Measurements from ENCODE around the gene VAV2. TPM values are rescaled to one million over a fixed set of nuclear protein-coding genes. Genes with fewer than 3 reads are reported as not detected.

Gene VAV2
- total and polyA plus RNA-seq, 7 donors: 3.8 to 23.3 (median 7.2) TPM

DNA sequence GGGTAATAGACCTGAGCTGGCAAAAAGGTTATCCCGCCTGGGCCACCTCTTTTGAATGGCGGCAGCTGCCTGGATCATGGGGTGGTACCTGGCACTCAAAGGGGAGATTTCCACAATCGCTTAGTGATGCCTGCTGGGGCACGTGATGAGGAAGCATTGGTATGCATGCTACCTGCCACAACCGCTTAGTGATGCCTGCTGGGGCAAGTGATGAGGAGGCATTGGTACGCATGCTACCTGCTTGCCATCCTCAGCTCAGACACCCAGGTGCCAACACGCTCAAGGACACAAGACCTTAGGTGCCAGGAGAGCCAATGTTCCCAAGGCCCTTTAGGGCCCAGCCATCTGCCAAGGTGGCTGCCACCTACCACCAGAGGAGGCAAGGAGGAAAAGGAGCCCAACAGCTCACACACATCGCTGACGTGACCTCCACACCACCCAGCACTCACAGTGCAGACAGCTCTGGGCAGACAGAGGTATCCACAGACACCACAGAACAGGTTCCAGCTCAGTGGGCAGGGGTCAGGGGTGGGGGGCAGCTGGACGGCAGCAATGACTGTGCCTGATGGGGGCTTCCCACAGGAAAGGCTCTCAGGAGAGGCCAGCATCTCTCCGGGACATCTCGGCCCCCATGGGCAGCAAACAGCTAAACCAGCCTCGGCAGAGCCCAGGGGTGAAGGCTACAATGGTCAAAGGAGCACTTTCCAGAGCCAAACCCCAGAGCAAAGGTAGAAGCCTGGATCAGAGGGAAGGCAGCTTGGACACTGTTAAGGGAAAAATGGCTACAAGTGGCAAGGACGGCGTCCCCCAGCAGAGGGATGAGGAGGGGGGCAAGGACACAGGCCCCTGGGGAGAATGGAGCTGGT is 210.9 kb downstream of the VAV2 start:
- Histone ChIP-seq H3K4me3 (no peak overlapping the region), H3K9me3 (no peaks in the 10 kb centered on the region), H3K36me3 (peaks cover 0 to 27% (median 0%) of the 10 kb centered on the region in 4 donors), H3K27me3 (no peaks in the 10 kb centered on the region), H3K4me1 (no peaks in the 10 kb centered on the region), H3K27ac (no peak overlapping the region)
- WGBS, 2 donors: 94 to 96% methylated on average over 15 of the region's 15 CpGs
- no peak for DNase-seq
- intact Hi-C loops (cut with DNase I): no loop called here
- TF ChIP-seq POLR2AphosphoS5 (IDR thresholded peaks at IDR 0.05) (no peak), EP300 (IDR thresholded peaks at IDR 0.05) (no peak)

DNA sequence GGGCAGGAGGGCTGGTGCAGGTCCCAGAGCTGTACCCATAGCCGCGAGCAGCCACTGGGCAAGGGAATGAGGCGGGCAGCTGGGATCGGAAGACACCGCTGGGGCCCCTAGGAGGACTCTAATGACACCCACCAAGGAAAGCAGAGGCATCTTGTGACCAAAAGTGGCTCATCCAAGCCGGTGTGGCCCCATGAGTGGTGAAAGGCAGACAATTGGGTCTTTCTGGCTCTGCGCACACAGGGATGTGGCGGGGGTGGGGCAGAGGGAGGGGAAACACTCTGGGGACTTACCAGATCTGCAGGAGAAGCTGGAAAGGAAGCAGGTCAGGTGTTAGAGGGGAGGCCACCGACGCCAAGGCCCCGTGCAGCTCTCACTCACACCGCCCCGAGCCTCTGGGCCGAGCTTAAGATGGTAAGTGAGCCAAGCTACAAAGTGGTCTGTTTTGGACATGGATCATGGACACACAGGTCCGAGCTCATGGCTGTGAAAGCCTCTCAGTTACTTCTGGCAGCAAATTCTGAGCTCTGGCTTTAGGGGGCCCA is 211.6 kb downstream of the VAV2 start:
- TF ChIP-seq POLR2AphosphoS5 (IDR thresholded peaks at IDR 0.05): no peak
- TF ChIP-seq, protein P1, sequence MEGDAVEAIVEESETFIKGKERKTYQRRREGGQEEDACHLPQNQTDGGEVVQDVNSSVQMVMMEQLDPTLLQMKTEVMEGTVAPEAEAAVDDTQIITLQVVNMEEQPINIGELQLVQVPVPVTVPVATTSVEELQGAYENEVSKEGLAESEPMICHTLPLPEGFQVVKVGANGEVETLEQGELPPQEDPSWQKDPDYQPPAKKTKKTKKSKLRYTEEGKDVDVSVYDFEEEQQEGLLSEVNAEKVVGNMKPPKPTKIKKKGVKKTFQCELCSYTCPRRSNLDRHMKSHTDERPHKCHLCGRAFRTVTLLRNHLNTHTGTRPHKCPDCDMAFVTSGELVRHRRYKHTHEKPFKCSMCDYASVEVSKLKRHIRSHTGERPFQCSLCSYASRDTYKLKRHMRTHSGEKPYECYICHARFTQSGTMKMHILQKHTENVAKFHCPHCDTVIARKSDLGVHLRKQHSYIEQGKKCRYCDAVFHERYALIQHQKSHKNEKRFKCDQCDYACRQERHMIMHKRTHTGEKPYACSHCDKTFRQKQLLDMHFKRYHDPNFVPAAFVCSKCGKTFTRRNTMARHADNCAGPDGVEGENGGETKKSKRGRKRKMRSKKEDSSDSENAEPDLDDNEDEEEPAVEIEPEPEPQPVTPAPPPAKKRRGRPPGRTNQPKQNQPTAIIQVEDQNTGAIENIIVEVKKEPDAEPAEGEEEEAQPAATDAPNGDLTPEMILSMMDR (IDR thresholded peaks at IDR 0.05): no peak
- WGBS, 2 donors: 96% methylated on average over 15 of the region's 15 CpGs
- no peak overlapping the region for H3K27ac ChIP-seq
- peaks cover 0 to 34% (median 0%) of the 10 kb centered on the region in 4 donors for H3K36me3 ChIP-seq
- H3K27me3 ChIP-seq: no peaks in the 10 kb centered on the region
- no peaks in the 10 kb centered on the region for H3K4me1 ChIP-seq
- DNase-seq: no peak
- no peak overlapping the region for H3K4me3 ChIP-seq
- H3K9me3 ChIP-seq: no peaks in the 10 kb centered on the region
- intact Hi-C loops (cut with DNase I): no loop called here

DNA sequence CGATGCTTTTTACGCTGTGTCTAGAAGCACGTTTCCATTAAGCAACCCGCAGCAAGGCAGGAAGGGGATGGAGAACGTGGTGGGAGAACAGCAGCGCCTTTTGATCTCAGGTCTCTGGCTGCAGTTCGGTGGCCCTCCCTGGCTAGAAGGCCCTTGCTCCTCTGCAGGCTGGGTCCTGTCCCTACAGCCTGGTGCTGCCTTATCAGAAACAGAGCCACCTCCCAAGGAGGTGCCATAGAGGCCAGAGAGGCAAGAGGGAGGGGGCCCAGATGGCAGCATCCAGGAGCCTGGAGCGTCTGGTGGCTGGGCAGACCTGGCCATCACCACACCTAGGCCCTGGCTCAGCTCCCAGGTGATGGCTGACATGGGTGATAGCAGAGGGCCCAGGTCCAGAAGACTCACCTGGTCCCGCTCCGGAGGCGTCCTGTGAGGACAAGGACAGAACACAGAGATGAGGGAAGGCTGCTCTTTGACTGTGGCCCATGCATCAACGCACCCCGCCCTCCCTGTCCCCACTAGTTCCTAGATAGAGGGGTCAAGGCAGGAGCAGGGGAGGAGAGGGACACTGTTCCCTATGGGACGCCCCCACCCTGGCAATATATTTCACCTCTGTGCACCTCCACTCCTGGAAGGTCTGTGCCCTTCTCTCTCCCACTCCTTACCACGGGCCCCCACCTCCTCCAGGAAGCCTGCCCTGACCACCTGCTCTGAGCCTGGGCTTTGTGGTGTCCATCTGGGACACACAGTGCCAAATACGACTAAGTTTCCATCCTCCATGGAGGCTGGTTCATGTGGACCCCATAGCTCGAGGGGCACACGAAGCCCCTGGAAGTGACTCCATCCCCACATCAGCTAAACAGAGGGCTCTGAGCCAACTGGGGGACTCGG is 212.4 kb downstream of the VAV2 start:
- 94 to 95% methylated on average over 19 of the region's 19 CpGs for WGBS, 2 donors
- no peak for DNase-seq
- Histone ChIP-seq H3K9me3 (peaks cover 0 to 1% (median 0%) of the 10 kb centered on the region in 4 donors), H3K27ac (no peak overlapping the region), H3K4me1 (no peaks in the 10 kb centered on the region), H3K27me3 (no peaks in the 10 kb centered on the region), H3K36me3 (peaks cover 0 to 38% (median 3%) of the 10 kb centered on the region in 4 donors), H3K4me3 (no peak overlapping the region)
- intact Hi-C loops (cut with DNase I): no loop called here
- TF ChIP-seq POLR2A (IDR thresholded peaks at IDR 0.05): no peak
- TF ChIP-seq EP300 (IDR thresholded peaks at IDR 0.05): no peak
- TF ChIP-seq POLR2AphosphoS5 (IDR thresholded peaks at IDR 0.05): no peak
- TF ChIP-seq, protein P1 (IDR thresholded peaks at IDR 0.05): no peak

DNA sequence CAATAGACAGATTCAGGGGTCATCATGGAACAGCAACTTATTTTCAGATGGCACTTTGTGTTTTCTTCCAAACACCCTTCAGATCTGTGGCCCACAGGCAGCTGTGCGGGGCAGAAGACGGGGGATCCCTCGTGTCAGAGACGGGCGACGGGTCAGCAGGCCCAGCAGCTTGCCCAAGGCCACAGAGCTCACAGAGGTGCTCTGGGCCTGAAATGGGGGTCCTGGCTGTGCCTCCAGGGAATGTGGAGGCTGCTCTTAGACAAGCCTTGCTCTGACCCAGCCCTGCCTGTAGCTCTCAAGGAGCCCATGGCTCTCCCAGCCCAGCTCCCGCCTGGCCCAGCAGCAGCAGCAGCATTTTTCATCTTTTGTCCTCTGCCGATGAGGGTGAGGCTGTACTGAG is 213.0 kb downstream of the VAV2 start:
- DNase-seq: no peak
- TF ChIP-seq, protein P1 (IDR thresholded peaks at IDR 0.05): no peak
- TF ChIP-seq POLR2A (IDR thresholded peaks at IDR 0.05): no peak
- TF ChIP-seq EP300 (IDR thresholded peaks at IDR 0.05): no peak
- TF ChIP-seq POLR2AphosphoS5 (IDR thresholded peaks at IDR 0.05): no peak
- 91 to 96% methylated on average over 8 of the region's 8 CpGs for WGBS, 2 donors
- no peak overlapping the region for H3K4me3 ChIP-seq
- peaks cover 0 to 8% (median 0%) of the 10 kb centered on the region in 4 donors for H3K9me3 ChIP-seq
- intact Hi-C loops (cut with DNase I): no loop called here
- peaks cover 0 to 45% (median 10%) of the 10 kb centered on the region in 4 donors for H3K36me3 ChIP-seq
- H3K27me3 ChIP-seq: no peaks in the 10 kb centered on the region
- H3K27ac ChIP-seq: no peak overlapping the region
- no peaks in the 10 kb centered on the region for H3K4me1 ChIP-seq

All from sigmoid colon (tissue), 7 donors.